ENCODE measurements around the gene GPC5.

Gene GPC5

GRCh38 chr13:91824416-91824815 is 426.0 kb downstream of the GPC5 start:
- Histone ChIP-seq H2AFZ (ENCODE audit: low read length, unreplicated experiment) (no peak overlapping the region), H3K36me3 (ENCODE audit: insufficient read depth, low read length) (no peaks in the 10 kb centered on the region), H3K4me1 (ENCODE audit: control insufficient read depth, insufficient read depth, low read length, unreplicated experiment) (no peaks in the 10 kb centered on the region), H3K4me3 (ENCODE audit: low read depth, low read length) (no peak overlapping the region), H3K27ac (ENCODE audit: low read depth, low read length) (no peak overlapping the region), H3K27me3 (ENCODE audit: insufficient read depth, low read length) (no peaks in the 10 kb centered on the region), H3K79me2 (ENCODE audit: control insufficient read depth, insufficient read depth, low read length, unreplicated experiment) (no peaks in the 10 kb centered on the region)

GRCh38 chr13:91825516-91825915 is 427.1 kb downstream of the GPC5 start:
- Histone ChIP-seq H3K27ac (ENCODE audit: low read depth, low read length) (no peak overlapping the region), H3K27me3 (ENCODE audit: insufficient read depth, low read length) (no peaks in the 10 kb centered on the region), H3K36me3 (ENCODE audit: insufficient read depth, low read length) (no peaks in the 10 kb centered on the region), H3K4me1 (ENCODE audit: control insufficient read depth, insufficient read depth, low read length, unreplicated experiment) (no peaks in the 10 kb centered on the region), H3K79me2 (ENCODE audit: control insufficient read depth, insufficient read depth, low read length, unreplicated experiment) (no peaks in the 10 kb centered on the region), H2AFZ (ENCODE audit: low read length, unreplicated experiment) (no peak overlapping the region), H3K4me3 (ENCODE audit: low read depth, low read length) (no peak overlapping the region)

DNA sequence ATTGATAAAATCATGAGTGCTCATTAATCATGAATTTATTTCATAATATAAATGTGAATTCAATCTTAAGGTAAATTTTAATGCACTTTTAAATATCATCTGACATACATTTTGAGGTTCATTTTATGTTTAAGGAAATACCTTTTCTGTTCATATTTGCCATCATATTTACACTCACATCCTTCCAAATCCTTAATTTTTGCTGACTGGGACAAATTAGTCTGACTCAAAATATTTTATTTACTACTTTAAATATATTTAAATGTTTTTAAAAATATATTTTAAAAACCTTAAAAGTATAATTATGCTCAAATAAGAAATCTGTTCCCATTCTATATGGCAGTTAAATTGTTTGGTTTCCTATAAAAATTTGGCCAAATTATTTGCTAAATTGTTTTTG is 438.1 kb downstream of the GPC5 start:
- Histone ChIP-seq H3K4me1 (ENCODE audit: control insufficient read depth, insufficient read depth, low read length, unreplicated experiment) (no peaks in the 10 kb centered on the region), H2AFZ (ENCODE audit: low read length, unreplicated experiment) (no peak overlapping the region), H3K36me3 (ENCODE audit: insufficient read depth, low read length) (no peaks in the 10 kb centered on the region), H3K27ac (ENCODE audit: low read depth, low read length) (no peak overlapping the region), H3K79me2 (ENCODE audit: control insufficient read depth, insufficient read depth, low read length, unreplicated experiment) (no peaks in the 10 kb centered on the region), H3K27me3 (ENCODE audit: insufficient read depth, low read length) (no peaks in the 10 kb centered on the region), H3K4me3 (ENCODE audit: low read depth, low read length) (no peak overlapping the region)

DNA sequence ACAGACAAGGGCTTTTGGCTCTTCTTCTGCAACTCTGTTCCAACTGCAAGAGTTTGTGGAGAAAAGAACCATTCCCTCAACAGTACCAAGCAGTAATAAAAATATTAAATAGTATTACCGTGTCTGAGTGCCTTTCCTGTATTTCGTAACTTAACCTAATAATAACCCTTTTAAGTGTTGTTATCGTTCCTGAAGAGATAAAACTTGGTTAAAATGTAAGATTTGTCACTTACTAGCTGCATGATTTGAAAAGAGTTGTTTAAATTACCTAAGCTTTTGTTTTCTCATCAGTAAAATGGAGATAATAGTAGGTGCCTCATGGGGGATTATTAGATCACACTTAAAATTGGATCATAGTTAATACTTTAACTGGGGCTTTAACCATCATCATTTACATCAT is 447.2 kb downstream of the GPC5 start:
- no peak overlapping the region for H3K27ac ChIP-seq (ENCODE audit: low read depth, low read length)
- no peaks in the 10 kb centered on the region for H3K27me3 ChIP-seq (ENCODE audit: insufficient read depth, low read length)
- no peaks in the 10 kb centered on the region for H3K79me2 ChIP-seq (ENCODE audit: control insufficient read depth, insufficient read depth, low read length, unreplicated experiment)
- H3K4me3 ChIP-seq (ENCODE audit: low read depth, low read length): no peak overlapping the region
- no peaks in the 10 kb centered on the region for H3K4me1 ChIP-seq (ENCODE audit: control insufficient read depth, insufficient read depth, low read length, unreplicated experiment)
- H3K36me3 ChIP-seq (ENCODE audit: insufficient read depth, low read length): no peaks in the 10 kb centered on the region
- no peak overlapping the region for H2AFZ ChIP-seq (ENCODE audit: low read length, unreplicated experiment)

DNA sequence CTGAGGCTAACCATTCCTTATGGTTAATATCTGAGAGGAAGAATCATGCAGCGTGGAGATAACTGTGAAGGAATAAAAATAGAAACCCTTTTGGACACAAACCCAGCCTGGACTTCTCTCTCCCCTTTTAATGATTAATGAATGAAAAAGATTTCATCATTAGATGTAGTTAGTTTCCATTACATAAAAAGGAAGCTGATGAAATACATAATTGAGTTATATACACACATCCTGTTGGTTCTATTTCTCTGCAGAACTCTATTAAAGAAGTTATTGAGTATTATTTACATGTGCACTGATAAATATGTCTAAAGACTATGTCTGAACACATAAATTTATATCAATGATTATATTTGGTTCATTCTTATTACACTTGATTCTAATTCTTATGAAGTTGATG is 465.3 kb downstream of the GPC5 start:
- no peaks in the 10 kb centered on the region for H3K36me3 ChIP-seq (ENCODE audit: insufficient read depth, low read length)
- no peak overlapping the region for H3K4me3 ChIP-seq (ENCODE audit: low read depth, low read length)

GRCh38 chr13:91868351-91868750 is 469.9 kb downstream of the GPC5 start:
- H2AFZ ChIP-seq (ENCODE audit: low read length, unreplicated experiment): no peak overlapping the region
- H3K36me3 ChIP-seq (ENCODE audit: insufficient read depth, low read length): no peaks in the 10 kb centered on the region
- no peak overlapping the region for H3K27ac ChIP-seq (ENCODE audit: low read depth, low read length)
- no peaks in the 10 kb centered on the region for H3K27me3 ChIP-seq (ENCODE audit: insufficient read depth, low read length)
- H3K79me2 ChIP-seq (ENCODE audit: control insufficient read depth, insufficient read depth, low read length, unreplicated experiment): no peaks in the 10 kb centered on the region
- H3K4me3 ChIP-seq (ENCODE audit: low read depth, low read length): no peak overlapping the region
- H3K4me1 ChIP-seq (ENCODE audit: control insufficient read depth, insufficient read depth, low read length, unreplicated experiment): no peaks in the 10 kb centered on the region

More for the DNA sequence above, 465.3 kb downstream of the GPC5 start:
- no peaks in the 10 kb centered on the region for H3K79me2 ChIP-seq (ENCODE audit: control insufficient read depth, insufficient read depth, low read length, unreplicated experiment)
- H2AFZ ChIP-seq (ENCODE audit: low read length, unreplicated experiment): no peak overlapping the region
- no peaks in the 10 kb centered on the region for H3K4me1 ChIP-seq (ENCODE audit: control insufficient read depth, insufficient read depth, low read length, unreplicated experiment)
- no peaks in the 10 kb centered on the region for H3K27me3 ChIP-seq (ENCODE audit: insufficient read depth, low read length)
- no peak overlapping the region for H3K27ac ChIP-seq (ENCODE audit: low read depth, low read length)

DNA sequence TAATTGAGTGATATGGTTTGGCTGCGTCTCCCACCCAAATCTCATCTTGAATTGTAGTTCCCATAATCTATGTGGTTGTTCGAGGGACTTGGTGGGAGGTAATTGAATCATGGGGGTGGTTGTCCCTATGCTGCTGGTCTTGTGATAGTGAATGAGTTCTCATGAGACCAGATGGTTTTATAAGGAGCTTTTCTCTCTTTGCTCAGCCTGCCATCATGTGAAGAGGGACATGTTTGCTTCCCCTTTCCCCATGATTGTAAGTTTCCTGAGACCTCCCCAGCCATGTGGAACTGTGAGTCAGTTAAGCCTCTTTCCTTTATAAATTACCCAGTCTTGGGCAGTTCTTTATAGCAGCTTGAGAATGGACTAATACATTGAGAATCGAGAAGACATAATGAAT is 480.1 kb downstream of the GPC5 start:
- Histone ChIP-seq H3K36me3 (ENCODE audit: insufficient read depth, low read length) (no peaks in the 10 kb centered on the region), H3K4me1 (ENCODE audit: control insufficient read depth, insufficient read depth, low read length, unreplicated experiment) (no peaks in the 10 kb centered on the region), H3K79me2 (ENCODE audit: control insufficient read depth, insufficient read depth, low read length, unreplicated experiment) (no peaks in the 10 kb centered on the region), H3K27me3 (ENCODE audit: insufficient read depth, low read length) (no peaks in the 10 kb centered on the region), H3K27ac (ENCODE audit: low read depth, low read length) (no peak overlapping the region), H3K4me3 (ENCODE audit: low read depth, low read length) (no peak overlapping the region), H2AFZ (ENCODE audit: low read length, unreplicated experiment) (no peak overlapping the region)

DNA sequence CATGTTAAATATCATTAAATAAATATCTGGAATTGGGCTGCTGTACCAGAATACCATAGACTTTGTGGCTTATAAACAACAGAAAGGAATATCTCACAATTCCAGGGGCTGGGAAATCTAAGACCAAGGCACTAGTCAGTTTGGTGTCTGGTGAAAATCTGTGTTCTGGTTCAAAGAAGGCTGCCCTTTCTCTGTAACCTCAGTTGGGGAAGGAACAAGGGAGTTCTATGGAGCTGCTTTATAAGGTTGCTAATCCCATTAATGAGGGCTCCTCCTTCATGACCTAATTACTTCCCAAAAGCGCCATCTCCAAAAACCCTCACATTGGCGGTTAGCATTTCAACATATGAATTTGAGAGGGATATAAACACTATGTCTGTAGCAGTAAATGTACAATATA is 480.9 kb downstream of the GPC5 start:
- Histone ChIP-seq H2AFZ (ENCODE audit: low read length, unreplicated experiment) (no peak overlapping the region), H3K27ac (ENCODE audit: low read depth, low read length) (no peak overlapping the region), H3K79me2 (ENCODE audit: control insufficient read depth, insufficient read depth, low read length, unreplicated experiment) (no peaks in the 10 kb centered on the region), H3K27me3 (ENCODE audit: insufficient read depth, low read length) (no peaks in the 10 kb centered on the region), H3K4me3 (ENCODE audit: low read depth, low read length) (no peak overlapping the region), H3K4me1 (ENCODE audit: control insufficient read depth, insufficient read depth, low read length, unreplicated experiment) (no peaks in the 10 kb centered on the region), H3K36me3 (ENCODE audit: insufficient read depth, low read length) (no peaks in the 10 kb centered on the region)

- no peak overlapping the region for H2AFZ ChIP-seq (ENCODE audit: low read length, unreplicated experiment)
- no peak overlapping the region for H3K27ac ChIP-seq (ENCODE audit: low read depth, low read length)
- H3K36me3 ChIP-seq (ENCODE audit: insufficient read depth, low read length): no peaks in the 10 kb centered on the region
- H3K4me1 ChIP-seq (ENCODE audit: control insufficient read depth, insufficient read depth, low read length, unreplicated experiment): no peaks in the 10 kb centered on the region
- no peak overlapping the region for H3K4me3 ChIP-seq (ENCODE audit: low read depth, low read length)
- no peaks in the 10 kb centered on the region for H3K79me2 ChIP-seq (ENCODE audit: control insufficient read depth, insufficient read depth, low read length, unreplicated experiment)
- no peaks in the 10 kb centered on the region for H3K27me3 ChIP-seq (ENCODE audit: insufficient read depth, low read length)
Measured at GRCh38 chr13:91882918-91883317, 484.5 kb downstream of the GPC5 start.

GRCh38 chr13:91889641-91890040 is 491.2 kb downstream of the GPC5 start:
- Histone ChIP-seq H3K27ac (ENCODE audit: low read depth, low read length) (no peak overlapping the region), H3K27me3 (ENCODE audit: insufficient read depth, low read length) (no peaks in the 10 kb centered on the region), H3K79me2 (ENCODE audit: control insufficient read depth, insufficient read depth, low read length, unreplicated experiment) (no peaks in the 10 kb centered on the region), H3K36me3 (ENCODE audit: insufficient read depth, low read length) (no peaks in the 10 kb centered on the region), H3K4me3 (ENCODE audit: low read depth, low read length) (no peak overlapping the region), H2AFZ (ENCODE audit: low read length, unreplicated experiment) (no peak overlapping the region), H3K4me1 (ENCODE audit: control insufficient read depth, insufficient read depth, low read length, unreplicated experiment) (no peaks in the 10 kb centered on the region)

- no peak overlapping the region for H3K27ac ChIP-seq (ENCODE audit: low read depth, low read length)
- H2AFZ ChIP-seq (ENCODE audit: low read length, unreplicated experiment): no peak overlapping the region
- H3K27me3 ChIP-seq (ENCODE audit: insufficient read depth, low read length): no peaks in the 10 kb centered on the region
- no peaks in the 10 kb centered on the region for H3K36me3 ChIP-seq (ENCODE audit: insufficient read depth, low read length)
- no peaks in the 10 kb centered on the region for H3K4me1 ChIP-seq (ENCODE audit: control insufficient read depth, insufficient read depth, low read length, unreplicated experiment)
- H3K79me2 ChIP-seq (ENCODE audit: control insufficient read depth, insufficient read depth, low read length, unreplicated experiment): no peaks in the 10 kb centered on the region
- H3K4me3 ChIP-seq (ENCODE audit: low read depth, low read length): no peak overlapping the region
Measured at GRCh38 chr13:91891141-91891540, 492.7 kb downstream of the GPC5 start.

DNA sequence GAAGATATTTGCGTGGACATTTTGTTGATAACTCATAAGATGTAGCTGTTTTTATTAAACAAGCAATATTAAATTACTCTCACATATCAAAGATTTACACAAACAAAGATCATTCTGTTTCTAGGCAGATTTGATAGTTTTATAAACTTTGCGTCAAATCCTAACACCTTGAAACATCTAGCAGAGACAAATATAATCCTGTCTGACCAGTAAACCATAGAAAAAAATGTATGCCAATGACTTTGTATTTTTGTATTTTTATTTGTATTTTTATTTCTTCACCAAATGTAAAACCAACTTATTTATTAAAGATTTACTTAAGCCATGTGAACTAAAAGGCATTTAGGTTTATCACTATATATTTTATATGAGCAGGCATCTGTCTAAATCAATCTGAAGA is 494.6 kb downstream of the GPC5 start:
- H2AFZ ChIP-seq (ENCODE audit: low read length, unreplicated experiment): no peak overlapping the region
- H3K36me3 ChIP-seq (ENCODE audit: insufficient read depth, low read length): no peaks in the 10 kb centered on the region
- no peaks in the 10 kb centered on the region for H3K79me2 ChIP-seq (ENCODE audit: control insufficient read depth, insufficient read depth, low read length, unreplicated experiment)
- no peak overlapping the region for H3K27ac ChIP-seq (ENCODE audit: low read depth, low read length)
- no peaks in the 10 kb centered on the region for H3K4me1 ChIP-seq (ENCODE audit: control insufficient read depth, insufficient read depth, low read length, unreplicated experiment)
- H3K4me3 ChIP-seq (ENCODE audit: low read depth, low read length): no peak overlapping the region
- no peaks in the 10 kb centered on the region for H3K27me3 ChIP-seq (ENCODE audit: insufficient read depth, low read length)

All from ACC112 (cell line).